Fibroblast of villous mesenchyme (primary cell): Measurements from ENCODE around the gene AZGP1. TPM values are rescaled to one million over a fixed set of nuclear protein-coding genes. Genes with fewer than 3 reads are reported as not detected.
"Not testable (repeated sequence)": the region's sequence is repeated elsewhere in the genome, so short reads cannot be mapped to it uniquely, and the experiment has no call there.

Source experiments
- DNase-seq: peaks from one replicate; pipeline ENCODE4 v3.0.0-alpha.2; 2010; ENCODE audit warnings: low read depth
- H3K4me3 ChIP-seq: 2 replicates; pipeline ENCODE4 v1.5.1; 2011; ENCODE audit warnings: low read depth, mild to moderate bottlenecking, low read length
- total RNA-seq: library from RNA; depleted of rRNA; stranded (reverse); fragments of >200 nt; gene quantifications from 2 replicates; pipeline ENCODE4 v1.2.3, GENCODE V29; 2012
- TF ChIP-seq, protein P1 (sequence below): IDR thresholded peaks from 2 replicates; pipeline ENCODE4 v1.5.1; 2012; ENCODE audit warnings: low read depth, mild to moderate bottlenecking, low read length; ENCODE audit not compliant: insufficient read depth

AZGP1 gene
- total RNA-seq, 1 donor: not detected

DNA sequence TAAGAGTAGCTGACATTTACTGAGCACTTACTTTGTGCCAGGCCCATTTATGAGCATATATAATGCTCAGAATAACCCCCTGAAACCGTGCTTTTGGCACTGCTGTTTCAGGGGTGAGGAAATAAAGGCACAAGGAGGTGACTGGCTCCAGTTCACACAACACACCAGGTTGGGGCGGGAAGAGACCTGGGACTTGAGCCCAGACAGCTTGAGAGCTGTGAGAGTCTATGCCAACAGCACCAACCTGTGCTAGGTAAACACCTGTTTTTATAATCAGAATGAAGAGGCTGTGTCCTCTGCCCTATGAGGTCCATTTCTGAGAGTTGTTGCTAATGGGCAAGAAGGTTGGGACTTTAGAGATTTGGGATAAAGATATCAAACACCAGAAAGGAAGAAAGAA, 8.8 kb upstream of the AZGP1 start:
- DNase-seq: no peak
- H3K4me3 ChIP-seq: no peak overlapping the region
- TF ChIP-seq, protein P1, sequence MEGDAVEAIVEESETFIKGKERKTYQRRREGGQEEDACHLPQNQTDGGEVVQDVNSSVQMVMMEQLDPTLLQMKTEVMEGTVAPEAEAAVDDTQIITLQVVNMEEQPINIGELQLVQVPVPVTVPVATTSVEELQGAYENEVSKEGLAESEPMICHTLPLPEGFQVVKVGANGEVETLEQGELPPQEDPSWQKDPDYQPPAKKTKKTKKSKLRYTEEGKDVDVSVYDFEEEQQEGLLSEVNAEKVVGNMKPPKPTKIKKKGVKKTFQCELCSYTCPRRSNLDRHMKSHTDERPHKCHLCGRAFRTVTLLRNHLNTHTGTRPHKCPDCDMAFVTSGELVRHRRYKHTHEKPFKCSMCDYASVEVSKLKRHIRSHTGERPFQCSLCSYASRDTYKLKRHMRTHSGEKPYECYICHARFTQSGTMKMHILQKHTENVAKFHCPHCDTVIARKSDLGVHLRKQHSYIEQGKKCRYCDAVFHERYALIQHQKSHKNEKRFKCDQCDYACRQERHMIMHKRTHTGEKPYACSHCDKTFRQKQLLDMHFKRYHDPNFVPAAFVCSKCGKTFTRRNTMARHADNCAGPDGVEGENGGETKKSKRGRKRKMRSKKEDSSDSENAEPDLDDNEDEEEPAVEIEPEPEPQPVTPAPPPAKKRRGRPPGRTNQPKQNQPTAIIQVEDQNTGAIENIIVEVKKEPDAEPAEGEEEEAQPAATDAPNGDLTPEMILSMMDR: no peak

DNA sequence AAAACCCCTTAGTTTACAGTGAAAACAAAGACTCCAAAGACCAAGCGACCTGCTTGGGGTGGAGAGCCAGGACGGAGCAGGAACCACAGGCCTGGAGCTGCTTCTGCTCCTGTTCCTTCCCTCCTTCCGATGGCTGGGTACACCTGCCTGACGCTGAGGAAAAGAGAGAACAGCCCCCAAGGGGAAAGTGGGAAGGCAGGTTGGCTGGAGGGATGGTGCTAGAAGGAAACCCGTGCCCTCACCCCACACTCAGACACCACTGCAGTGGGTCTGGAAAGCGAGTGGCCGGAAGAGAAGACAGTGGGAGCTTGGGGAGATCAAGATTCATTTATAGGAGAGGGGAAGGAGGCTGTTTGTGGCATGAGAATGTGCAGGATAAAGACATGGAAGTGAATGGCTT, 5.2 kb upstream of the AZGP1 start:
- not testable (repeated sequence) for H3K4me3 ChIP-seq, DNase-seq

DNA sequence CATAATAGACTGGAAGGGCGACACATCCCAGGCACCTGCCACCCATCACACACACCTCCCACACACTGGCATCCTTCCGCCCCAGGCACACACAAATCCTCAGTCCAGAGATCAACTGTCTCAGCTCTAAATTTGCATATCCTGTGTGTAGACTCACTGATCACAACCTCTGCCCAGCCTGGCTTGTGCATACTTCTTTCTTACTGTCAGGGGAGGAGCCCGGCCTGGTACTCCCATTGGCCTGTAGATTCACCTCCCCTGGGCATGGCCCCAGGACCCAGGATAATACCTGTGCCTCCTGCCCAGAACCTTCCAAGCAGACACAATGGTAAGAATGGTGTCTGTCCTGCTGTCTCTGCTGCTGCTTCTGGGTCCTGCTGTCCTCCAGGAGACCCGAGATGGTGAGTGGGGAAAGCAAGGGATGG, 4.6 kb upstream of the AZGP1 start:
- not testable (repeated sequence) for H3K4me3 ChIP-seq, DNase-seq

DNA sequence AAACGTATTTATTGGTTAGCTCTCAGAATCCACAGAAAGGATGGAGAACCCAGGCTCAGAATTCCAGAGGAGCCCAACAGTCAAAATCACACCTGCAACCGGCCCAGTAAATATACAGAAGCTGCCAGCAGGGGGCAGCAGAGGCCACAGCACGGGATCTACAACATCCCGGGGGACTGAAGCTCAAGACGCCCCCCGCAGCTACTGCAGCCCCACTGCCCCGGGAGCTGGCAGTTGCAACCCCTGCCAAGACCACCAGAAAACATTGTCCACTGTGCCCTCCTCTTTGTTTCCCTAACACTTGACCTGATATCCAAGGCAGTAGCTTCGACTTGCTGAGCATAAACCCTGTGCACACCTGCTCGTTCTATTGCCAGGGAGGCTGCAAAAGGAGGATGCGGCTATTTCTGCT, 4.0 kb upstream of the AZGP1 start:
- peak; percentile 8 for DNase-seq
- TF ChIP-seq, protein P1: peak; percentile 45
- not testable (repeated sequence) for H3K4me3 ChIP-seq

GRCh38 chr7:99976626-99977025, 795 bp upstream of the AZGP1 start:
- DNase-seq: no peak
- TF ChIP-seq, protein P1: no peak
- no peak overlapping the region for H3K4me3 ChIP-seq

DNA sequence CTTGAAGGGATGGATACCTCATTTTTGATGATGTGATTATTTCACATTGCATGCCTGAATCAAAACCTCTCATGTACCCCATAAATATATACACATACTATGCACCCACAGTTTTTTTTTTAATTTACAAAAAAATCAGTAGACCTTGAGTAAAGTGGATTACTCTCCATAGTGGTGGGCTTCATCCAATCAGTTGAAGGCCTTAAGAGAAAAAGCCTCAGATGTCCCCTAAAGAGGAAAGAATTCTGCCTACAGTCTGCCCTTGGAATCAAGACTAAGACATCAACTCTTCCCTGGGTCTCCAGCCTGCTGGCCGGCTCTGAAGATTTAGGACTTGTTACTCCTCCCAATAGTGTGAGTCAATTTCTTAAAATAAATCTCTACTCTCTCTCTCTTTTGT, 1.1 kb downstream of the AZGP1 start:
- no peak for DNase-seq
- TF ChIP-seq, protein P1: no peak
- no peak overlapping the region for H3K4me3 ChIP-seq

GRCh38 chr7:99973817-99974216, 2.0 kb downstream of the AZGP1 start:
- H3K4me3 ChIP-seq, DNase-seq: not testable (repeated sequence)

DNA sequence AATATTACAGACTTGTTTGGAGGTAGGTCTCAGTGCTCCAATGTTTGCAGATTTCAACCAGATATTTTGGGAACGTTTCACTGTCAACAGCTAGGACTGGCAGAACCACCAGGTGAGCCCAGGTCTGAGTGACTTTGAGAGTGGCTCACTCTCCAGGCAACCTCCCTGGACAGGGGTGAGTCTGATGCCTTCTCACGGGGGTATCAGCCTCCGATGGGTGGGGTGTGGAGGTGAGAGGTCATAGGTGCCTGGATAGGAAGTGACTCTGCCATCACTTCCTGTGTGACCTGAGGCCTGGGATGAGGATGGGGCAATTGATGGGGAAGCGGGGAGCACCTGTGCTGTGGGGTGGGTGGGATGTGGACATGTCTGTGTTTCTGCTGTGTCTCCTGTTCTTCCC, 4.6 kb downstream of the AZGP1 start:
- H3K4me3 ChIP-seq: no peak overlapping the region
- no peak for DNase-seq
- TF ChIP-seq, protein P1: no peak

DNA sequence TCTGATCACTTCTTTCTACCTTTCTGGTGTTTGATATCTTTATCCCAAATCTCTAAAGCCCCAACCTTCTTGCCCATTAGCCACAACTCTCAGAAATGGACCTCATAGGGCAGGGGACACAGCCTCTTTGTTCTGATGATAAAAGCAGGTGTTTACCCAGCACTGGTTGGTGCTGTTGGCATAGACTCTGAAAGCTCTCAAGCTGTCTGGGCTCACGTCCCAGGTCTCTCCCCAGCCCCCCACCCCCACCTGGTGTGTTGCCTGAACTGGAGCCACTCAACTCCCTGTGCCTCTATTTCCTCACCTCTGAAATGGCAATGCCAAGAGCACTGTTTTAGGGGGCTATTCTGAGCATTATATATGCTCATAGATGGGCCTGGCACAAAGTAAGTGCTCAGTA, 6.0 kb downstream of the AZGP1 start:
- not testable (repeated sequence) for DNase-seq, H3K4me3 ChIP-seq
